GM12892 (cell line): ENCODE data around the gene GALNT13.

Experiments
- POLR2A ChIP-seq: IDR thresholded peaks from 2 replicates; pipeline ENCODE4 v1.6.1; 2011; ENCODE audit warnings: low read depth, low read length, control low read depth
- POLR2AphosphoS5 ChIP-seq: IDR thresholded peaks from 2 replicates; pipeline ENCODE4 v1.6.1; 2011; ENCODE audit warnings: low read depth, low read length, control low read depth
- TAF1 ChIP-seq: IDR thresholded peaks from 2 replicates; pipeline ENCODE4 v1.6.1; 2011; ENCODE audit warnings: low read depth, mild to moderate bottlenecking, control low read depth, low read length, borderline replicate concordance

- no peak for TF ChIP-seq POLR2A
- no peak for TF ChIP-seq TAF1
- no peak for TF ChIP-seq POLR2AphosphoS5
These were observed 82.0 kb downstream of the GALNT13 start for GRCh38 chr2:153953761-153954160.
